Neutrophil (primary cell): ENCODE data around the gene NACC2.

Source experiments
- H3K27ac ChIP-seq: fragments of 200-600 bp; sonication (generic); 2 replicates; pipeline ENCODE4 v1.5.1; 2016; ENCODE audit warnings: mild to moderate bottlenecking, moderate library complexity
- H3K27me3 ChIP-seq: fragments of 200-600 bp; sonication (generic); 2 replicates; pipeline ENCODE4 v1.6.0; 2016; ENCODE audit warnings: mild to moderate bottlenecking
- H3K36me3 ChIP-seq: fragments of 200-600 bp; sonication (generic); 2 replicates; pipeline ENCODE4 v1.5.1; 2017
- H3K4me1 ChIP-seq, 2 experiments: fragments of 200-600 bp in 1 of 2; sonication (generic) in 1 of 2; 1 replicate in 1 of 2; 2 replicates in 1 of 2; pipeline versions ENCODE4 v1.5.1 to v1.6.1; 2013 to 2016; ENCODE audit warnings: low read depth in 1 of 2, low read length in 1 of 2, mild to moderate bottlenecking in 1 of 2, moderate library complexity in 1 of 2; ENCODE audit not compliant: control insufficient read depth in 1 of 2, insufficient read depth in 1 of 2
- H3K4me3 ChIP-seq, 2 experiments: fragments of 200-600 bp in 1 of 2; sonication (generic) in 1 of 2; 1 replicate in 1 of 2; 2 replicates in 1 of 2; pipeline ENCODE4 v1.5.1; 2013 to 2016; ENCODE audit warnings: low read depth in 1 of 2, low read length in 1 of 2, mild to moderate bottlenecking in 1 of 2, moderate library complexity in 1 of 2
- H3K9me3 ChIP-seq: fragments of 200-600 bp; sonication (generic); 2 replicates; pipeline ENCODE4 v1.5.1; 2016
- CTCF ChIP-seq: fragments of 200-600 bp; sonication (generic); IDR thresholded peaks from 2 replicates; pipeline ENCODE4 v1.5.1; 2016; ENCODE audit warnings: antibody characterized with exemption

The NACC2 gene

DNA sequence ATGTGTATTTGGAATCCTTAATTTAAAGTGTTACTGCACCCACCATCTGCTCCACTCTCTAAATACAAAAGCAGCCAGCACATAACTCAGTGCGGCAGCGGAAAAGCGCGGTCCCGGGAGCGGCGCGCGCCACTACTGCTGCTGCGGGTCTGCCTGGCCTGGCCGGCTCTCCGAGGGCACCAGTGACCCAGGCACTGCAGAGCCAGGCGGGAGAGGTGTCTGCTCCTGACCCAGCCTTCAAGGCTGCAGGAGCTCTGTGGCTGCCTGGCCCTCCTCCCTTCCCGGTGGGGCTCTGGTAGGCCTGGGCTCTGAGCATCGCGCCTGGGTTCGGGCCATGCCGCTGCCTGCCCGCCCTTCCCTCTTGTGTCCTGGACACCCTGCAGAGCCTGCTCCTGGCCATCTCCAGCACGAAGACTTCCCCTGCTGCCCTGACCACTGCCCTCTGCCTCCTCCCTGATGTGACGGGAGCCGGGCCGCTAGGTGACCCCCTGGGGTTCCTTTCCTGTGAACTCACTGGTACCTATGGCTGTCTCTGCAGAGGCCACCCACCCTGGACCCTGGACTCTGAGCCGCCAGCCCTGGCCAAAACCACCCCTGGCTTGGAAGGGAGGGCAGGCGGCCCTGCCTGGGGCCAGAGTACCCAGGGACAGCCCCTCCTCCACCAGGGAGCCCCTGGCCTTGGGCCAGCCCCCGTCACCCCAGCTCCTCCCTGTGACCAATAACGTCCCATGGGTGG, 101.2 kb downstream of the NACC2 start:
- Histone ChIP-seq H3K4me1 (peaks cover 29 to 44% of the 10 kb centered on the region in 2 experiments), H3K27me3 (peaks cover 38% of the 10 kb centered on the region), H3K36me3 (no peaks in the 10 kb centered on the region), H3K4me3 (no peak overlapping the region), H3K27ac (no peak overlapping the region), H3K9me3 (no peaks in the 10 kb centered on the region)
- no peak for TF ChIP-seq CTCF

GRCh38 chr9:135993409-135993742, 101.7 kb downstream of the NACC2 start:
- Histone ChIP-seq H3K36me3 (no peaks in the 10 kb centered on the region), H3K4me3 (peak overlapping the region; percentile 64 to 65), H3K27me3 (peaks cover 43% of the 10 kb centered on the region), H3K4me1 (peaks cover 29 to 44% of the 10 kb centered on the region in 2 experiments), H3K27ac (peak overlapping the region; percentile 84), H3K9me3 (no peaks in the 10 kb centered on the region)
- TF ChIP-seq CTCF, result no peak

- Histone ChIP-seq H3K4me1 (peaks cover 29 to 44% of the 10 kb centered on the region in 2 experiments), H3K4me3 (peak overlapping the region; percentile 64 to 65), H3K36me3 (no peaks in the 10 kb centered on the region), H3K27me3 (peaks cover 50% of the 10 kb centered on the region), H3K9me3 (no peaks in the 10 kb centered on the region), H3K27ac (peak overlapping the region; percentile 84)
- no peak for TF ChIP-seq CTCF
Measured at GRCh38 chr9:135992486-135993408, 102.3 kb downstream of the NACC2 start.

DNA sequence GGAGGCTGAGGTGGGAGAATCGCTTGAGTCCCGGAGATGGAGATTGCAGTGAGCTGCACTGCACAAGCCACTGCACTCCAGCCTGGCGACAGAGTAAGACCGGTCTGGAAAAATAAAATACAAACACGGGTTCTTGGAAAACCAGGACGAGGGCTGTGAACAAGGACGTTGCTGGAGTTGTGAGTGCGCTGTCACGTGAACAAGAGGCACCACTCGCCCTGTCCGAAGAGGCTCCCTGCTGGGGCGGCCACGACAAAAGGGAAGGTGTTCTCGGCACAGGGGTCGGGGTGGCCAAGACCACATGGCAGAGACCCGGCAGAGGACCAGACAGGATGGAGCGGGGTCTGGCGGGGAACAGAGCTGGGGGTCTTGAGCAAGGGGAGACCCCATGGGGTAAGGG, 103.3 kb downstream of the NACC2 start:
- Histone ChIP-seq H3K27ac (no peak overlapping the region), H3K9me3 (no peaks in the 10 kb centered on the region), H3K36me3 (no peaks in the 10 kb centered on the region), H3K4me3 (peak overlapping the region; percentile 64 to 65), H3K27me3 (peaks cover 47% of the 10 kb centered on the region), H3K4me1 (peaks cover 29 to 44% of the 10 kb centered on the region in 2 experiments)
- TF ChIP-seq CTCF, result no peak

DNA sequence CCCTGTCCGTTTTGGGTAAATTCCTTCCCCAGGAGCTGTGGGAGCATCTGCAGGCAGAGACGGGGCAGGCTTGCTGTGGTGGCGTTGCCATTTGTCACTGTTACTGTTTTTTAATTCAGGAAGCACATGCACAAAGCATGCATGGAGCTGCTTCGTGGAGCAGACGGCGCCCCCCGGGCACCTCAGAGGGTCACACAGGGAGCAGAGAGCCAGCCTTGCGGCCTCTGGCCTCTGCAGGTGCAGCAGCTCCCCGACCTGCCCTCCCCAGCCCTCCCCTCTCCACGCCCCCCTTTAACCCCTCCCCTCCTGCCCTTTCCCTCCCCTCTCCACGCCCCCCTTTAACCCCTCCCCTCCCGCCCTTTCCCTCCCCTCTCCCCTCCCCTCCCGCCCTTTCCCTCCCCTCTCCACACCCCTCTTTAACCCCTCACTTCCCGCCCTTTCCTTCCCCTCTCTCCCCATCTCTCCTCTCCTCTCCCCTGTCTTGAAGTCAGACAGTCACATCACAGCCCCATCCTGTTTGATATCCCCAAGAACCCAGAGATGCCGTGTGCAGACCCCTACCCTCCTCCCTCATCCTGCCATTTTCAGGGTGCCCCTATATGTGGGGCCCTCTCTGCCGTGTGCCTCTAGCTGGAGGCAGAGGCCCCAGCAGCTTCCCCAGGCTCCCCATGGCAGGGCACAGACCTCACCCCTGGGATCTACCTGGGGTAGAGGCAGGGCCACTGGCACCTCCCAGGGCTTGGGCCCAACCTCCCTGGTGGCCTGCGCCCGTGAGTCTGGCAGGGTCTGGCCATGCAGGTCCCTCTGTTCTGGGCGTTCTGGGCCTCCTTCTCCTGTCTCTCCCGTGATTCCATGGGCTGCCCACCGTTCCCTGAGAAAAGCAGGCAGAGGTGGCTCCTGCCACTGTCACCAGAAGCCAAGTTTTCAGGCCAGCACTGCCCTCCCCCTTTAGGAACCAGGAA, 104.3 kb downstream of the NACC2 start:
- Histone ChIP-seq H3K4me3 (no peak overlapping the region), H3K36me3 (no peaks in the 10 kb centered on the region), H3K4me1 (peaks cover 29 to 44% of the 10 kb centered on the region in 2 experiments), H3K27me3 (peaks cover 46% of the 10 kb centered on the region), H3K9me3 (no peaks in the 10 kb centered on the region), H3K27ac (peak overlapping the region; percentile 31)
- TF ChIP-seq CTCF, result no peak
